Heart left ventricle (tissue), 16 donors: Measurements from ENCODE around the gene CCDC33. TPM values are rescaled to one million over a fixed set of nuclear protein-coding genes. Genes with fewer than 3 reads are reported as not detected.

Source experiments
- ATAC-seq, 4 donors: fragments of 200-7000 bp; cut with Tn5 transposase; one replicate each; pipeline ENCODE4 v1.9.1; 2020 to 2022; ENCODE audit warnings: moderate library complexity in 4 of 4, mild to moderate bottlenecking in 3 of 4, moderate number of reproducible peaks in 1 of 4
- DNase-seq, 5 donors: peaks; one replicate each; pipeline ENCODE4 v3.0.0-alpha.2; 2020
- H3K27ac ChIP-seq, 12 donors: fragments of 200-600 bp; sonication (generic) in 4 of 12; one replicate each; pipeline versions ENCODE4 v1.5.0 to v1.8.0; 2016 to 2022; ENCODE audit warnings: mild to moderate bottlenecking in 2 of 12
- H3K27me3 ChIP-seq, 9 donors: fragments of 200-600 bp; sonication (generic) in 2 of 9; one replicate each; pipeline versions ENCODE4 v1.5.1 to v1.8.0; 2016 to 2022; ENCODE audit warnings: mild to moderate bottlenecking in 3 of 9
- H3K36me3 ChIP-seq, 9 donors: fragments of 200-600 bp; sonication (generic) in 2 of 9; one replicate each; pipeline versions ENCODE4 v1.5.0 to v1.8.0; 2018 to 2022; ENCODE audit warnings: mild to moderate bottlenecking in 2 of 9
- H3K4me1 ChIP-seq, 12 donors: fragments of 200-600 bp; sonication (generic) in 4 of 12; one replicate each; pipeline versions ENCODE4 v1.5.0 to v1.8.0; 2016 to 2022; ENCODE audit warnings: mild to moderate bottlenecking in 3 of 12
- H3K4me3 ChIP-seq, 12 donors: fragments of 200-600 bp; sonication (generic) in 4 of 12; one replicate each; pipeline versions ENCODE4 v1.5.0 to v1.8.0; 2017 to 2022; ENCODE audit warnings: mild to moderate bottlenecking in 9 of 12, moderate library complexity in 4 of 12
- H3K9me3 ChIP-seq, 12 donors: fragments of 200-600 bp; sonication (generic) in 4 of 12; one replicate each; pipeline versions ENCODE4 v1.5.0 to v1.8.0; 2016 to 2022; ENCODE audit warnings: mild to moderate bottlenecking in 1 of 12
- POLR2A ChIP-seq, 2 donors: fragments of 450-650 bp; IDR thresholded peaks; one replicate each; pipeline ENCODE4 v1.6.1; 2017; ENCODE audit warnings: antibody characterized with exemption in 2 of 2, mild to moderate bottlenecking in 2 of 2, moderate library complexity in 2 of 2
- WGBS, 4 donors: extraction: QIAGEN DNeasy Blood & Tissue Kit in 2 of 4; methylation state at CpG; one replicate each; pipeline versions ENCODE4 v1.1.5 to v1.1.7; 2013 to 2018; 5-methylcytosine and 5-hydroxymethylcytosine counted together
- intact Hi-C, 10 donors: fragments of 100-400 bp; cut with DNase I; formaldehyde crosslinking; loops; one replicate each; pipeline versions ENCODE4 v1.11.1 to v1.14.2; 2022
- polyA plus RNA-seq, 2 donors: library from polyadenylated mRNA; stranded (reverse); fragments of 200-250 nt; gene quantifications; one replicate each; pipeline ENCODE4 v1.2.3, GENCODE V29; 2013
- total RNA-seq, 9 donors: library from RNA; depleted of rRNA in 2 of 9; stranded (reverse); fragments of >200 nt in 2 of 9; fragmentation: NEBNext Ultra II Directional in 3 of 9; extraction: Animal tissue kit (Norgen Biotek cat#: 25700) in 3 of 9; gene quantifications; one replicate each; pipeline versions ENCODE4 v1.1.0 to v1.2.4, GENCODE V29; 2016 to 2023
- TF ChIP-seq, protein P1 (sequence below), 12 donors: fragments of 200-600 bp; sonication (generic) in 4 of 12; IDR thresholded peaks; one replicate each; pipeline versions ENCODE4 v1.5.0 to v1.8.0; 2018 to 2022; ENCODE audit warnings: antibody characterized with exemption in 12 of 12, mild to moderate bottlenecking in 5 of 12
- donor health status: ischemic (EF 13 %, LVEDD 7.1; RV severe dilation, severe dysfunction).
- donor health status: healthy with polysubstance abuse.
- donor health status: DM: no; HTN: yes; CAD: no.
- donor health status: DM: no; HTN: no; CAD: no.
- donor health status: ischemic (EF 25% LVEDD 6.9; RV normal size, moderate dysfunction).
- donor health status: ischemic (EF 25% LVEDD 5.7; RV mildly dilated, moderate dysfunction).
- donor health status: healthy.
- donor health status: DM: yes; HTN: yes; CAD: no.
- donor health status: ischemic (EF 35%, LVEDD 5.7; RV mildly dilated, moderate dysfunction).
- donor health status: nonischemic (EF 11% LVEDD 7.7; RV severe dilation, severe dysfunction).
- donor health status: DM: yes; HTN: yes; CAD: no.
- donor health status: PGD.
- donor health status: ischemic (EF 29% LVEDD 5.4; RV normal size, mild dysfunction).
- donor health status: nonischemic (EF 23%, LVEDD 6.1; RV moderate dilation, normal function).

The CCDC33 gene
- total and polyA plus RNA-seq, 11 donors: 0.08 TPM; not detected in 10

DNA sequence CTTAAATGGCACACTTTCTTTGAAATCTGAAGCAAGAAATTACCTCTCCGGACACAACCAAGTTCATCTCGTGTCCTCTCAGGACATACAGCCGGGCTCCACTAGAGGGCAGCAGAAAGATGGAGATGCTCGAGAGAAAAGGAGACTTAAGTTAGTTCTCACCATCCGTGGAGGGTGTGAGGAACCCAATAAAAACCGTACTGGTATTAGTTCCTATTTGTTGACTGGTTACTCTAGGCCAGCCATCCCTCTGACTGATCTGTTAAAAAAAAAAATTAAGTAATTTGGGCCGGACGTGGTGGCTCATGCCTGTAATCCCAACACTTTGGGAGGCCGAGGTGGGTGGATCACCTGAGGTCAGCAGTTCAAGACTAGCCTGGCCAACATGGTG lies 139.2 kb downstream of the CCDC33 start:
- no peak for TF ChIP-seq POLR2A (IDR thresholded peaks at IDR 0.05)
- TF ChIP-seq, protein P1, sequence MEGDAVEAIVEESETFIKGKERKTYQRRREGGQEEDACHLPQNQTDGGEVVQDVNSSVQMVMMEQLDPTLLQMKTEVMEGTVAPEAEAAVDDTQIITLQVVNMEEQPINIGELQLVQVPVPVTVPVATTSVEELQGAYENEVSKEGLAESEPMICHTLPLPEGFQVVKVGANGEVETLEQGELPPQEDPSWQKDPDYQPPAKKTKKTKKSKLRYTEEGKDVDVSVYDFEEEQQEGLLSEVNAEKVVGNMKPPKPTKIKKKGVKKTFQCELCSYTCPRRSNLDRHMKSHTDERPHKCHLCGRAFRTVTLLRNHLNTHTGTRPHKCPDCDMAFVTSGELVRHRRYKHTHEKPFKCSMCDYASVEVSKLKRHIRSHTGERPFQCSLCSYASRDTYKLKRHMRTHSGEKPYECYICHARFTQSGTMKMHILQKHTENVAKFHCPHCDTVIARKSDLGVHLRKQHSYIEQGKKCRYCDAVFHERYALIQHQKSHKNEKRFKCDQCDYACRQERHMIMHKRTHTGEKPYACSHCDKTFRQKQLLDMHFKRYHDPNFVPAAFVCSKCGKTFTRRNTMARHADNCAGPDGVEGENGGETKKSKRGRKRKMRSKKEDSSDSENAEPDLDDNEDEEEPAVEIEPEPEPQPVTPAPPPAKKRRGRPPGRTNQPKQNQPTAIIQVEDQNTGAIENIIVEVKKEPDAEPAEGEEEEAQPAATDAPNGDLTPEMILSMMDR (IDR thresholded peaks at IDR 0.05): peak; percentile 75 to 92 (median 82)
- H3K4me1 ChIP-seq: peaks cover 0 to 21% (median 13%) of the 10 kb centered on the region in 12 donors
- WGBS, 4 donors: 14 to 17% (median 15%) methylated on average over 9 of the region's 9 CpGs
- H3K27me3 ChIP-seq: peaks cover 0 to 5% (median 0%) of the 10 kb centered on the region in 9 donors
- ATAC-seq (peak; percentile 33 to 57 (median 50)), DNase-seq (peak; percentile 69 to 85 (median 81))
- no peaks in the 10 kb centered on the region for H3K9me3 ChIP-seq
- H3K4me3 ChIP-seq: no peak overlapping the region
- no peak overlapping the region for H3K27ac ChIP-seq
- no peaks in the 10 kb centered on the region for H3K36me3 ChIP-seq
- intact Hi-C loops: loop anchor here in 9 of 10 donors (2.0 to 10.0 kb wide), 12 partner anchors 64 to 570 kb away; no protein-coding TSS in a partner anchor

DNA sequence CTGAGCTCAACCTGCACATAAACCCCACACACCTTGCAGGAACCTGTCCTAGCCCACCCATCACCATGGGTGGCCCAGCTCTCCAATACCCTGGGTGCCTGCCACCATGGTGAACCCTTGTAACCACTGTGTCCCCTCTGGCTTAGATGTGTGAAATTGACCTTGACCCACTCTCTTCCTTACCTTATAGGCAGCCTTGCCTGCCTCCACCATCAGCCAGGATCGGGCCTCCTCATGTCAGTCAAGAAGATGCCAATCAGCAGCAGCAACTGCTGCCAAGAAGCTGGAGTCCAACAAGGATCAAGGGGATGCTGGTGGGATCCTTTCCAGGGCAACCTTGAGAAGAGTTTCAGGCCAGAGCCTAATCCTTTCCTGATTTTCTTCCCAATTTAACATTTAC lies 140.1 kb downstream of the CCDC33 start:
- WGBS, 4 donors: 80 to 92% (median 84%) methylated on average over 1 of the region's 1 CpG
- no peak overlapping the region for H3K4me3 ChIP-seq
- H3K4me1 ChIP-seq: peaks cover 0 to 21% (median 13%) of the 10 kb centered on the region in 12 donors
- peaks cover 0 to 3% (median 0%) of the 10 kb centered on the region in 9 donors for H3K27me3 ChIP-seq
- H3K9me3 ChIP-seq: no peaks in the 10 kb centered on the region
- intact Hi-C loops: loop anchor here in 9 of 10 donors (2.0 to 10.0 kb wide), 7 partner anchors 111 to 569 kb away; no protein-coding TSS in a partner anchor
- no peak for DNase-seq
- no peak overlapping the region for H3K27ac ChIP-seq
- no peak for ATAC-seq
- H3K36me3 ChIP-seq: no peaks in the 10 kb centered on the region
- TF ChIP-seq, protein P1 (IDR thresholded peaks at IDR 0.05): no peak
- TF ChIP-seq POLR2A (IDR thresholded peaks at IDR 0.05): no peak

DNA sequence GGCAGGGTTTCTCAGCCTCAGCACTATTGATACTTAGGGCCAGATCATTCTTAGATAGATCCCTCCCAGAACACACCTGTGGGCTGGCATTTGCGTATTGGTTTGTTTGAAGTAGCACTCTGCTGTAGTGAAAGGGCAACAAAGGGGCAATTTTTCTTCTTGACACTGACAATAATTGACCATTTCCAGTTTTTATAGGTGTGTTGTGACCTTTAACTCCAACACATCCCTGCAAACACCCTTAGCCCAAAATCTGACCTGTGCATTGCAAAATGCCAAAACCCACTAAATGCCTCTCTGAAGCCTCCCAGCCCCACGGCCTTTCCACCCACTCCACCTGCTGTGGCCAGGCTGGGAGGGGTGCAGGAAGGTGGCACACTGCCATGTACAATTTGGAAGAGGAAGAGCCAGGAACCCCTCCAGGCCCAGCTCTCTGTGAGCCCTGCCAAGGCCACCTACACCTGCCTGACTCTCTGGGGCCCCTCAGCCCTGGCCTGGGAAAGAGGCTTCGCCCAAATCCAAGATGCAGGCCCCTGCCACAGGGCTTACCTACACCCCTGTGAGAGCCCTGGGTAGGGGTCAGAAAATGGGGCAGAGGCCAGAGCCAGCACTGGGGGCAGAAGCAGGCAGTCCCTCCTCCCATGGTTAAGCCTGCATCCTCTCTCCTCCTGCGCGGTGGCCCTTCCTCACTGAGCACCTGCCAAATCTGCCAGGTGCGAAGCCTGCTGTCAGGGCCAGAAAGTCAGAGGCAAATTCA lies 140.9 kb downstream of the CCDC33 start:
- WGBS, 4 donors: 87 to 90% (median 88%) methylated on average over 5 to 6 of the region's 6 CpGs
- peak in 1 of 5 donors; percentile 66 for DNase-seq
- Histone ChIP-seq H3K27ac (no peak overlapping the region), H3K4me3 (no peak overlapping the region), H3K9me3 (no peaks in the 10 kb centered on the region), H3K36me3 (no peaks in the 10 kb centered on the region), H3K27me3 (peaks cover 0 to 3% (median 0%) of the 10 kb centered on the region in 9 donors), H3K4me1 (peaks cover 0 to 23% (median 13%) of the 10 kb centered on the region in 12 donors)
- ATAC-seq: no peak
- TF ChIP-seq, protein P1 (IDR thresholded peaks at IDR 0.05): no peak
- no peak for TF ChIP-seq POLR2A (IDR thresholded peaks at IDR 0.05)
- intact Hi-C loops: loop anchor here in 9 of 10 donors (2.0 to 10.0 kb wide), 7 partner anchors 110 to 568 kb away; no protein-coding TSS in a partner anchor
